Epithelial cell of proximal tubule (primary cell): ENCODE measurements around the gene NPPA. TPM values are rescaled to one million over a fixed set of nuclear protein-coding genes. Genes with fewer than 3 reads are reported as not detected.

Experiments
- DNase-seq: peaks from one replicate; pipeline ENCODE4 v3.0.0-alpha.2; 2011; ENCODE audit warnings: low read depth
- H3K4me3 ChIP-seq: 2 replicates; pipeline ENCODE4 v1.5.1; 2011; ENCODE audit warnings: low read depth, mild to moderate bottlenecking, low read length
- CTCF ChIP-seq: conservative IDR thresholded peaks from 2 replicates; pipeline ENCODE4 v1.5.1; 2012; ENCODE audit warnings: low read depth, mild to moderate bottlenecking, low read length
- total RNA-seq: library from RNA; depleted of rRNA; stranded (reverse); fragments of >200 nt; gene quantifications from 2 replicates; pipeline ENCODE4 v1.2.3, GENCODE V29; 2015

NPPA gene
- total RNA-seq, 1 donor from 2014 or later: not detected

- no peak for DNase-seq
- TF ChIP-seq CTCF: no peak
- H3K4me3 ChIP-seq: no peak overlapping the region
Measured at GRCh38 chr1:11886986-11887665, 39.5 kb upstream of the NPPA start.

GRCh38 chr1:11885916-11886315 lies 38.3 kb upstream of the NPPA start:
- no peak overlapping the region for H3K4me3 ChIP-seq
- no peak for DNase-seq
- TF ChIP-seq CTCF: no peak

GRCh38 chr1:11882814-11883538 lies 35.4 kb upstream of the NPPA start:
- no peak overlapping the region for H3K4me3 ChIP-seq
- DNase-seq: no peak
- no peak for TF ChIP-seq CTCF

GRCh38 chr1:11881749-11882441 lies 34.3 kb upstream of the NPPA start:
- DNase-seq: no peak

GRCh38 chr1:11880911-11881748 lies 33.5 kb upstream of the NPPA start:
- no peak for TF ChIP-seq CTCF

More at GRCh38 chr1:11881749-11882441, 34.3 kb upstream of the NPPA start:
- no peak overlapping the region for H3K4me3 ChIP-seq
- no peak for TF ChIP-seq CTCF

GRCh38 chr1:11880181-11880575 lies 32.6 kb upstream of the NPPA start:
- no peak overlapping the region for H3K4me3 ChIP-seq
- DNase-seq: no peak
- no peak for TF ChIP-seq CTCF

More at GRCh38 chr1:11880911-11881748, 33.5 kb upstream of the NPPA start:
- no peak overlapping the region for H3K4me3 ChIP-seq
- DNase-seq: no peak
